Left ventricle myocardium inferior (tissue), 1 donor: Measurements from ENCODE around the gene MEA1. TPM values are rescaled to one million over a fixed set of nuclear protein-coding genes. Genes with fewer than 3 reads are reported as not detected.

ENCODE experiments used
- DNase-seq: peaks from one replicate; pipeline ENCODE4 v3.0.0-alpha.2; 2020
- H3K27ac ChIP-seq: fragments of 200-600 bp; replicated peaks from 2 replicates; pipeline ENCODE4 v1.8.0; 2021
- H3K27me3 ChIP-seq: fragments of 200-600 bp; 2 replicates; pipeline ENCODE4 v1.8.0; 2021; ENCODE audit warnings: low read depth
- H3K36me3 ChIP-seq: fragments of 200-600 bp; 2 replicates; pipeline ENCODE4 v1.8.0; 2021
- H3K4me1 ChIP-seq: fragments of 200-600 bp; 2 replicates; pipeline ENCODE4 v1.8.0; 2021
- H3K4me3 ChIP-seq: fragments of 200-600 bp; 2 replicates; pipeline ENCODE4 v1.8.0; 2021; ENCODE audit warnings: mild to moderate bottlenecking, moderate library complexity
- H3K9me3 ChIP-seq: fragments of 200-600 bp; replicated peaks from 2 replicates; pipeline ENCODE4 v1.8.0; 2021
- CTCF ChIP-seq: fragments of 200-600 bp; IDR thresholded peaks from 2 replicates; pipeline ENCODE4 v1.8.0; 2021; ENCODE audit warnings: antibody characterized with exemption, mild to moderate bottlenecking, borderline replicate concordance
- intact Hi-C: fragments of 100-400 bp; cut with micrococcal nuclease; formaldehyde crosslinking; loops from one replicate; pipeline ENCODE4 v1.11.0; 2022
- total RNA-seq: library from RNA; stranded (reverse); fragmentation: NEBNext Ultra II Directional; extraction: Animal tissue kit (Norgen Biotek cat#: 25700); gene quantifications from one replicate; pipeline ENCODE4 v1.2.1, GENCODE V29; 2021
- donor health status: DM: no; HTN: yes; CAD: no; lungs with severe emphysema.

Gene MEA1
- total RNA-seq, 1 donor from 2014 or later: 32.6 TPM

GRCh38 chr6:42968783-42969182 is 45.0 kb downstream of the MEA1 start:
- no peak for TF ChIP-seq CTCF
- Histone ChIP-seq H3K27me3 (no peaks in the 10 kb centered on the region), H3K9me3 (no peaks in the 10 kb centered on the region), H3K27ac (no peak overlapping the region), H3K4me1 (peaks cover 11% of the 10 kb centered on the region), H3K36me3 (peaks cover 71% of the 10 kb centered on the region), H3K4me3 (no peak overlapping the region)
- intact Hi-C loops: no loop called here
- DNase-seq: no peak

GRCh38 chr6:42968126-42968701 is 45.5 kb downstream of the MEA1 start:
- no peak for TF ChIP-seq CTCF
- DNase-seq: no peak
- H3K27ac ChIP-seq: no peak overlapping the region
- H3K4me1 ChIP-seq: peaks cover 11% of the 10 kb centered on the region
- intact Hi-C loops: no loop called here
- H3K36me3 ChIP-seq: peaks cover 74% of the 10 kb centered on the region
- H3K9me3 ChIP-seq: no peaks in the 10 kb centered on the region
- H3K4me3 ChIP-seq: no peak overlapping the region
- H3K27me3 ChIP-seq: no peaks in the 10 kb centered on the region

DNA sequence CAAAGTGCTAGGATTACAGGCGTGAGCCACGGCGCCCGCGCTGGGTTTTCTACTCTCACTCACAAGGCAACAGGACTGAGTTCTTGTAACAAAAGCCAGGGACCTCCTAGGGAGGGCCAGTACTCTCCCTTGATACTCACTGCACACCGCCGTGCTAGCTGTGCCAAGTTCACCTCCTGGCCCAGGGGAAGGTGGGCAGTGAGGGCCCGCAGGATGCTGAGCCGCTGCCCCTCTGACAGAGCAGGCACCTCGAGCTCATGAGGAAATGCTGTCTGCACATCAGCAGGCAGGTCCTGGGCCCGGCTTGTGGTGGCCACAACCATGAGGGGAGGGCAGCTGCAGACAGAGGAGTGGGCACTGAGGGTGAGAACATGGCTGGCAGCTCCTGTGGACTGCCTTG is 46.5 kb downstream of the MEA1 start:
- no peak for TF ChIP-seq CTCF
- no peak for DNase-seq
- peaks cover 11% of the 10 kb centered on the region for H3K4me1 ChIP-seq
- intact Hi-C loops: no loop called here
- no peaks in the 10 kb centered on the region for H3K9me3 ChIP-seq
- H3K27me3 ChIP-seq: no peaks in the 10 kb centered on the region
- peaks cover 79% of the 10 kb centered on the region for H3K36me3 ChIP-seq
- H3K27ac ChIP-seq: no peak overlapping the region
- H3K4me3 ChIP-seq: no peak overlapping the region

DNA sequence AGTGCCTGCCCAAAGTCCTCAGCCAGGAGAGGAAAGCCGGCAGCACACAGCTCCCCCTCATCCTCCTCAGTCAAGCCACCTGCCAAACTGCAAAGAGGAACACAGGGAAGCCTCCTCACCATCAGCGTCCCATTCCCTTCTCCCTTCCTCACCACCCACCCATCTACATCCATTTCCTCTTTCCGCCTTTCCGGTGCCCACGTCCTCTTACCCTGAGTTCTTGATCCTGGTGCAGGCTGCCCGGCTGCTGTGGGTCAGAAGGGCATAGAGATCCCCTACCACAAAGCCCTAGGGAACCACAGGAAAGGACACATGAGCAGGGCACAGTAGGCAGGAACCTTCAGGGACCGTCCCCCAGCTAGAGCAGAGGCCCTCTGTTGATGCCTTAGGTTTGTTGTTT is 47.2 kb downstream of the MEA1 start:
- Histone ChIP-seq H3K4me3 (no peak overlapping the region), H3K27me3 (no peaks in the 10 kb centered on the region), H3K36me3 (peaks cover 78% of the 10 kb centered on the region), H3K27ac (no peak overlapping the region), H3K9me3 (no peaks in the 10 kb centered on the region), H3K4me1 (peaks cover 6% of the 10 kb centered on the region)
- TF ChIP-seq CTCF: no peak
- intact Hi-C loops: no loop called here
- DNase-seq: no peak

DNA sequence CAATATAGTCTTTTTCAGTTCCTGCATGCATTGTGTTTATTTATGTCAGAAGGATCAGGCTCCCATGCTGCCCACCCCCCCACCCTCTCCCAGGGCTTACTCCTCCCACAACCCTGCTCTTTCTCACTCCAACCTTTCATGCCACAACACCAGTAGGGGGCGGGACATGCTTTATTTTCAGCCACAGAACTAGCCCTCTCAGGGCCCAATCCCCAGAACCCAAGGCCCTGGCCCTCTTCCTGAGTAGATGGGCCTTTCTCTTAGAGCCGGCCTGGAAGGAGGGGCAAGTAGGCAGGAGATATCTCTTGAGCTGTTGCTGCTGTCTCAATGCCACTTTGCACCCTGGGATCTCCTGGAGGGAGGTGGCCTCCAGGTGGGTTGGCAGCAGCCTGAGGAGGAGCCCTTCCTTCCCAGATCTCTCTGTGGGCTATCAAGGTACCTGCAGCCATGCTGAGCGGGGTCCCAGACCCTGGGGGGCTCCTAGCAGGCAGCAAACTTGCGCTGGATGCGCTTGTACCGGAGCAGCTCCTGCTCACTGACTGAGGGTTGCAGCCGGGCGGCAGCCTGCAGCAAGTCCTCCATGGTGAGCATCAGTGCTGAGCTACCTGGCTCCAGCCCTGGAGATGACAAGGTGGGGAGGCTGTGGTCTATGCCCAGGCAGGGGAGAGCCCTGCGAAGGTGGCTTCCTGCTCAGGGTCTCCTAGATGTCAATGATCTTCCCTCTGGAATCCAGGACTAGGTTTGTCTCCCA is 49.7 kb downstream of the MEA1 start:
- no peak for TF ChIP-seq CTCF
- intact Hi-C loops: no loop called here
- Histone ChIP-seq H3K27ac (no peak overlapping the region), H3K9me3 (no peaks in the 10 kb centered on the region), H3K4me3 (no peak overlapping the region), H3K4me1 (peaks cover 17% of the 10 kb centered on the region), H3K36me3 (peaks cover 65% of the 10 kb centered on the region), H3K27me3 (no peaks in the 10 kb centered on the region)
- DNase-seq: no peak
